GM19193 (cell line): ENCODE data around the gene RASA3.

ENCODE experiments used
- POLR2A ChIP-seq: IDR thresholded peaks from 4 replicates; pipeline ENCODE4 v1.6.1; 2011; ENCODE audit not compliant: insufficient read depth, insufficient read length; ENCODE audit errors: extremely low read depth

Gene RASA3

GRCh38 chr13:114027826-114028225 is 104.6 kb downstream of the RASA3 start:
- TF ChIP-seq POLR2A, result no peak

GRCh38 chr13:114027046-114027715 is 105.2 kb downstream of the RASA3 start:
- TF ChIP-seq POLR2A, result no peak

- no peak for TF ChIP-seq POLR2A
Observed at GRCh38 chr13:114026481-114026880, 105.9 kb downstream of the RASA3 start.

GRCh38 chr13:114025714-114026431 is 106.5 kb downstream of the RASA3 start:
- TF ChIP-seq POLR2A, result no peak

GRCh38 chr13:114025405-114025713 is 107.1 kb downstream of the RASA3 start:
- no peak for TF ChIP-seq POLR2A

GRCh38 chr13:114024603-114025404 is 107.6 kb downstream of the RASA3 start:
- TF ChIP-seq POLR2A, result peak; percentile 40

- no peak for TF ChIP-seq POLR2A
Observed at GRCh38 chr13:114023716-114024602, 108.5 kb downstream of the RASA3 start.

- TF ChIP-seq POLR2A, result no peak
Observed at GRCh38 chr13:114022876-114023275, 109.5 kb downstream of the RASA3 start.

GRCh38 chr13:114022309-114022669 is 110.1 kb downstream of the RASA3 start:
- no peak for TF ChIP-seq POLR2A

- TF ChIP-seq POLR2A, result no peak
Observed at GRCh38 chr13:114021464-114022308, 110.7 kb downstream of the RASA3 start.

GRCh38 chr13:114020750-114021463 is 111.5 kb downstream of the RASA3 start:
- TF ChIP-seq POLR2A, result no peak

- TF ChIP-seq POLR2A, result no peak
Observed at GRCh38 chr13:114019367-114019766, 113.1 kb downstream of the RASA3 start.

- TF ChIP-seq POLR2A, result no peak
Observed at GRCh38 chr13:114018461-114019055, 113.9 kb downstream of the RASA3 start.
